PC-9 (cell line): ENCODE measurements around the gene RPL39.

Experiments used
- EZH2 ChIP-seq: fragments of 200-600 bp; sonication (generic); IDR thresholded peaks from 2 replicates; pipeline ENCODE4 v1.8.0; 2017; ENCODE audit warnings: antibody characterized with exemption, low read depth
- TF ChIP-seq, protein P1 (sequence below): fragments of 200-600 bp; sonication (generic); conservative IDR thresholded peaks from 2 replicates; pipeline ENCODE4 v1.6.1; 2017; ENCODE audit warnings: mixed run types, antibody characterized with exemption, mild to moderate bottlenecking, moderate library complexity

DNA sequence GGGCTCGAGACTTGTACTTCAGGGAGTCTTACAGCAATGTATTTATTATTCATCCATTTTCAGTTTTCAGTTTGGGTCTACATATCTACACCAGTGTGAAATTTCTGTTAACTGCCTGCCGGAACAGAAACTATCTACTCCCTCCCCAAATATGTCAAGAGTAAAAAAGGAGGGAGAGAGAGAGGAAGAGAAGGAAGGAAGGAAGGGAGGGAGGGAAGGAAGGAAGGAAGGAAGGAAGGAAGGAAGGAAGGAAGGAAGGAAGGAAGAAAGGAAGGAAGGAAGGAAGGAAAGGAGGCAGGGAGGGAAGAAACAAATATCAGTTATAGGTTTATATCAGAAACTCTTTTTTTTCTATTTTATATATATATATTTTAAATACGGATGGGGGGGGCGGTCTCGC lies 12.6 kb downstream of the RPL39 start:
- TF ChIP-seq, protein P1, sequence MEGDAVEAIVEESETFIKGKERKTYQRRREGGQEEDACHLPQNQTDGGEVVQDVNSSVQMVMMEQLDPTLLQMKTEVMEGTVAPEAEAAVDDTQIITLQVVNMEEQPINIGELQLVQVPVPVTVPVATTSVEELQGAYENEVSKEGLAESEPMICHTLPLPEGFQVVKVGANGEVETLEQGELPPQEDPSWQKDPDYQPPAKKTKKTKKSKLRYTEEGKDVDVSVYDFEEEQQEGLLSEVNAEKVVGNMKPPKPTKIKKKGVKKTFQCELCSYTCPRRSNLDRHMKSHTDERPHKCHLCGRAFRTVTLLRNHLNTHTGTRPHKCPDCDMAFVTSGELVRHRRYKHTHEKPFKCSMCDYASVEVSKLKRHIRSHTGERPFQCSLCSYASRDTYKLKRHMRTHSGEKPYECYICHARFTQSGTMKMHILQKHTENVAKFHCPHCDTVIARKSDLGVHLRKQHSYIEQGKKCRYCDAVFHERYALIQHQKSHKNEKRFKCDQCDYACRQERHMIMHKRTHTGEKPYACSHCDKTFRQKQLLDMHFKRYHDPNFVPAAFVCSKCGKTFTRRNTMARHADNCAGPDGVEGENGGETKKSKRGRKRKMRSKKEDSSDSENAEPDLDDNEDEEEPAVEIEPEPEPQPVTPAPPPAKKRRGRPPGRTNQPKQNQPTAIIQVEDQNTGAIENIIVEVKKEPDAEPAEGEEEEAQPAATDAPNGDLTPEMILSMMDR, result no peak
- TF ChIP-seq EZH2, result no peak
